SK-N-SH (cell line): ENCODE data around the gene SMAD3. TPM values are rescaled to one million over a fixed set of nuclear protein-coding genes. Genes with fewer than 3 reads are reported as not detected.

Experiments
- CTCF ChIA-PET: fragments of 300-600, 350-600 bp; formaldehyde crosslinking; extraction: SDS; loops from one replicate; lab custom pipeline; 2021; lab: Yijun Ruan, JAX
- POLR2A ChIA-PET: fragments of 350-600 bp; sonication (Branson Sonifier 250); formaldehyde crosslinking; extraction: SDS; loops from one replicate; lab custom pipeline; 2020; ENCODE audit warnings: antibody characterized with exemption, inconsistent platforms; lab: Yijun Ruan, JAX
- DNase-seq: peaks from one replicate; pipeline ENCODE4 v3.0.0; 2012
- H2AFZ ChIP-seq: fragments of 200-600 bp; sonication (generic); 2 replicates; pipeline ENCODE4 v1.8.1; 2016; ENCODE audit warnings: antibody characterized with exemption, mild to moderate bottlenecking, low read depth
- H3F3A ChIP-seq: fragments of 200-600 bp; sonication (generic); replicated peaks from 2 replicates; pipeline ENCODE3; 2016; ENCODE audit warnings: antibody characterized with exemption, mild to moderate bottlenecking; ENCODE audit not compliant: insufficient read depth
- H3K27ac ChIP-seq, 2 experiments: fragments of 200-500 bp in 1 of 2; fragments of 200-600 bp in 1 of 2; sonication (Bioruptor generic) in 1 of 2; sonication (generic), shearing (Covaris generic) in 1 of 2; 2 replicates each; pipeline versions ENCODE4 v1.5.1 to v1.6.1; 2014 to 2016; ENCODE audit warnings: low read depth in 2 of 2, inconsistent platforms in 1 of 2, low read length in 1 of 2, mild to moderate bottlenecking in 1 of 2, mixed read lengths in 1 of 2
- H3K27me3 ChIP-seq: fragments of 200-600 bp; sonication (generic), shearing (Covaris generic); 2 replicates; pipeline ENCODE4 v1.6.1; 2016; ENCODE audit warnings: mixed run types; ENCODE audit not compliant: insufficient read depth
- H3K36me3 ChIP-seq, 2 experiments: fragments of 200-500 bp in 1 of 2; fragments of 200-600 bp in 1 of 2; sonication (Bioruptor generic) in 1 of 2; sonication (generic) in 1 of 2; replicated peaks in 1 of 2; 2 replicates each; pipeline versions ENCODE3 to v1.5.1; 2014 to 2016; ENCODE audit warnings: low read length in 1 of 2, mild to moderate bottlenecking in 1 of 2; ENCODE audit not compliant: insufficient read depth in 2 of 2, control insufficient read depth in 1 of 2
- H3K4me1 ChIP-seq, 2 experiments: fragments of 200-500 bp in 1 of 2; fragments of 200-600 bp in 1 of 2; sonication (Bioruptor generic) in 1 of 2; sonication (generic), shearing (Covaris generic) in 1 of 2; 2 replicates each; pipeline versions ENCODE4 v1.5.1 to v1.6.1; 2014 to 2016; ENCODE audit warnings: low read depth in 1 of 2, low read length in 1 of 2, mixed run types in 1 of 2; ENCODE audit not compliant: insufficient read depth in 2 of 2, control insufficient read depth in 1 of 2
- H3K4me2 ChIP-seq: fragments of 200-600 bp; sonication (generic), shearing (Covaris generic); 2 replicates; pipeline ENCODE4 v1.6.1; 2017; ENCODE audit warnings: mixed run types
- H3K4me3 ChIP-seq, 2 experiments: fragments of 200-500 bp in 1 of 2; fragments of 200-600 bp in 1 of 2; sonication (Bioruptor generic) in 1 of 2; sonication (generic), shearing (Covaris generic) in 1 of 2; 2 replicates each; pipeline versions ENCODE4 v1.5.1 to v1.8.1; 2014 to 2016; ENCODE audit warnings: low read depth in 2 of 2, inconsistent platforms in 1 of 2, low read length in 1 of 2, mild to moderate bottlenecking in 1 of 2, mixed read lengths in 1 of 2, moderate library complexity in 1 of 2
- H3K79me2 ChIP-seq: fragments of 200-600 bp; sonication (generic); 2 replicates; pipeline ENCODE4 v1.8.1; 2017; ENCODE audit warnings: mild to moderate bottlenecking; ENCODE audit not compliant: insufficient read depth
- H3K9ac ChIP-seq: fragments of 200-600 bp; sonication (generic); 2 replicates; pipeline ENCODE4 v1.6.1; 2017; ENCODE audit warnings: mixed run types
- H3K9me2 ChIP-seq: fragments of 200-600 bp; sonication (generic); 2 replicates; pipeline ENCODE4 v1.6.1; 2017; ENCODE audit warnings: mixed run types
- H3K9me3 ChIP-seq: fragments of 200-600 bp; sonication (generic); 2 replicates; pipeline ENCODE4 v1.6.1; 2017; ENCODE audit warnings: mixed run types, mild to moderate bottlenecking, moderate library complexity
- H4K20me1 ChIP-seq: fragments of 200-600 bp; sonication (generic); 2 replicates; pipeline ENCODE4 v1.6.1; 2017; ENCODE audit warnings: mild to moderate bottlenecking, mixed run types; ENCODE audit not compliant: insufficient read depth
- CHD2 ChIP-seq: fragments of 150-350 bp; IDR thresholded peaks from 2 replicates; pipeline ENCODE4 v1.6.1; 2018; ENCODE audit warnings: low read length; ENCODE audit not compliant: partially characterized antibody
- EP300 ChIP-seq, 2 experiments: IDR thresholded peaks; 2 replicates each; pipeline versions ENCODE4 v1.4.0 to v1.6.1; 2012; ENCODE audit warnings: borderline replicate concordance in 1 of 2, low read depth in 1 of 2, low read length in 1 of 2
- FOXJ3 ChIP-seq: sonication (generic); formaldehyde crosslinking; IDR thresholded peaks from 2 replicates; pipeline ENCODE4 v1.5.1; 2020; ENCODE audit warnings: mild to moderate bottlenecking, missing genetic modification reagents
- FOXM1 ChIP-seq: IDR thresholded peaks from 2 replicates; pipeline ENCODE4 v1.4.0; 2012; ENCODE audit warnings: low read depth, mild to moderate bottlenecking
- GATA2 ChIP-seq: sonication (generic); formaldehyde crosslinking; IDR thresholded peaks from 2 replicates; pipeline ENCODE4 v1.5.0; 2020; ENCODE audit warnings: mild to moderate bottlenecking, missing genetic modification reagents
- IRF3 ChIP-seq: fragments of 150-350 bp; IDR thresholded peaks from 2 replicates; pipeline ENCODE4 v1.6.1; 2016; ENCODE audit warnings: mild to moderate bottlenecking, low read depth, low read length
- MEF2A ChIP-seq: IDR thresholded peaks from 2 replicates; pipeline ENCODE4 v1.4.0; 2012; ENCODE audit warnings: low read depth, borderline replicate concordance
- NFIC ChIP-seq: IDR thresholded peaks from 2 replicates; pipeline ENCODE4 v1.4.0; 2012; ENCODE audit warnings: borderline replicate concordance
- RAD21 ChIP-seq: IDR thresholded peaks from 2 replicates; pipeline ENCODE4 v1.6.1; 2012; ENCODE audit warnings: mild to moderate bottlenecking, low read length
- RFX5 ChIP-seq: IDR thresholded peaks from 2 replicates; pipeline ENCODE4 v1.6.1; 2012; ENCODE audit warnings: mild to moderate bottlenecking, improper control_type of control experiment, low read length
- SIN3A ChIP-seq: IDR thresholded peaks from 2 replicates; pipeline ENCODE4 v1.6.1; 2012; ENCODE audit warnings: low read depth, mild to moderate bottlenecking, low read length, moderate library complexity, borderline replicate concordance
- SMC3 ChIP-seq: IDR thresholded peaks from 2 replicates; pipeline ENCODE4 v1.6.1; 2012; ENCODE audit warnings: low read depth, low read length, improper control_type of control experiment
- TAF1 ChIP-seq: IDR thresholded peaks from 2 replicates; pipeline ENCODE4 v1.6.1; 2012; ENCODE audit warnings: low read depth, mild to moderate bottlenecking, low read length, moderate library complexity, borderline replicate concordance
- TCF12 ChIP-seq: IDR thresholded peaks from 2 replicates; pipeline ENCODE4 v1.4.0; 2012
- TEAD4 ChIP-seq: IDR thresholded peaks from 2 replicates; pipeline ENCODE4 v1.4.0; 2012; ENCODE audit warnings: mild to moderate bottlenecking, borderline replicate concordance; ENCODE audit not compliant: insufficient read depth
- USF2 ChIP-seq: fragments of 150-350 bp; IDR thresholded peaks from 2 replicates; pipeline ENCODE4 v1.6.1; 2017; ENCODE audit warnings: antibody characterized with exemption, low read length, low read depth, borderline replicate concordance
- YY1 ChIP-seq: IDR thresholded peaks from 2 replicates; pipeline ENCODE4 v1.4.0; 2012; ENCODE audit warnings: low read depth, mild to moderate bottlenecking
- WGBS: methylation state at CpG from one replicate; pipeline ENCODE4 v1.1.6; 2017; ENCODE audit warnings: low lambda C conversion rate; 5-methylcytosine and 5-hydroxymethylcytosine counted together
- polyA plus RNA-seq, 3 experiments: library from polyadenylated mRNA; depleted of rRNA; stranded (reverse); fragments of >200 nt; gene quantifications; 2 replicates each; pipeline ENCODE4 v1.2.3, GENCODE V29; 2012
- TF ChIP-seq, protein P1 (sequence below): IDR thresholded peaks from 2 replicates; pipeline ENCODE4 v1.4.0; 2012; ENCODE audit warnings: low read depth, borderline replicate concordance
- TF ChIP-seq, protein P2 (sequence below): fragments of 200-600 bp; sonication (generic); IDR thresholded peaks from 2 replicates; pipeline ENCODE4 v1.6.1; 2017; ENCODE audit warnings: antibody characterized with exemption, mild to moderate bottlenecking, moderate library complexity
- TF ChIP-seq, protein P3 (sequence below): IDR thresholded peaks from 2 replicates; pipeline ENCODE4 v1.4.0; 2012; ENCODE audit warnings: low read depth

SMAD3 gene
- polyA plus RNA-seq, 1 of the 3 experiments (the other 2 are of a cell fraction), result 19.5 TPM

DNA sequence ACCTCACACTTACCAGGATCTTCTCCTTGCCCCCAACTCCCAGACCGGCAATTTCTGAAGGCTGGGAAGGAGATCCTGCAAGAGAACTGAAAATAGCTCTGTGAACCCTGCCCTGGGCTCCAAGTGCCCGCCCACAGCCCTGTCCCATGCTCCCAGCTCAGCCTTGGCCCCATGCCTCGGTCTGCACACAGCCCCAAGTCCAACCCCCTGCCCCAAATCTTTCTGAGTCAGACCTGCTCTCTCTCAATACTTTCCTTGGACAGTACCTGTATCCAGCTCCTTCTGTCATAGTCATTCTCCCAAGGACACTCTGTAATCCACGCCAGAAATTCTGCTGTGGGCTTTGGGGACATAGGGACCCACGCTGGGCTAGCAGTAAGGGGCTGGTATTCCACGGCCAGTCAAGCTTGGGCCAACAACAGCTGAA lies 6.3 kb upstream of the SMAD3 start:
- CTCF ChIA-PET, result interaction anchor here (0.8 to 1.1 kb wide), 2 partner anchors 113 to 249 kb away, joined by 3 to 4 read pairs; no protein-coding TSS in a partner anchor
- no peak overlapping the region for H2AFZ ChIP-seq
- no peak overlapping the region for H3K4me2 ChIP-seq
- 83% methylated on average over 6 of the region's 6 CpGs for WGBS
- no peak overlapping the region for H3K9ac ChIP-seq
- no peaks in the 10 kb centered on the region for H3K9me2 ChIP-seq
- TF ChIP-seq TEAD4 (no peak), IRF3 (no peak), YY1 (no peak), MEF2A (no peak), RFX5 (no peak), TAF1 (no peak), FOXJ3 (CRISPR knock-in tag) (no peak), TCF12 (no peak), SIN3A (no peak), USF2 (no peak), FOXM1 (no peak), RAD21 (no peak), SMC3 (no peak), CHD2 (no peak), NFIC (no peak), EP300 (IDR thresholded peaks at IDR 0.05; ENCODE audit: borderline replicate concordance in 1 of 2, low read depth in 1 of 2, low read length in 1 of 2) (no peak), GATA2 (CRISPR knock-in tag) (no peak)
- TF ChIP-seq, protein P1, sequence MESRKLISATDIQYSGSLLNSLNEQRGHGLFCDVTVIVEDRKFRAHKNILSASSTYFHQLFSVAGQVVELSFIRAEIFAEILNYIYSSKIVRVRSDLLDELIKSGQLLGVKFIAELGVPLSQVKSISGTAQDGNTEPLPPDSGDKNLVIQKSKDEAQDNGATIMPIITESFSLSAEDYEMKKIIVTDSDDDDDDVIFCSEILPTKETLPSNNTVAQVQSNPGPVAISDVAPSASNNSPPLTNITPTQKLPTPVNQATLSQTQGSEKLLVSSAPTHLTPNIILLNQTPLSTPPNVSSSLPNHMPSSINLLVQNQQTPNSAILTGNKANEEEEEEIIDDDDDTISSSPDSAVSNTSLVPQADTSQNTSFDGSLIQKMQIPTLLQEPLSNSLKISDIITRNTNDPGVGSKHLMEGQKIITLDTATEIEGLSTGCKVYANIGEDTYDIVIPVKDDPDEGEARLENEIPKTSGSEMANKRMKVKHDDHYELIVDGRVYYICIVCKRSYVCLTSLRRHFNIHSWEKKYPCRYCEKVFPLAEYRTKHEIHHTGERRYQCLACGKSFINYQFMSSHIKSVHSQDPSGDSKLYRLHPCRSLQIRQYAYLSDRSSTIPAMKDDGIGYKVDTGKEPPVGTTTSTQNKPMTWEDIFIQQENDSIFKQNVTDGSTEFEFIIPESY, result no peak
- TF ChIP-seq, protein P2, sequence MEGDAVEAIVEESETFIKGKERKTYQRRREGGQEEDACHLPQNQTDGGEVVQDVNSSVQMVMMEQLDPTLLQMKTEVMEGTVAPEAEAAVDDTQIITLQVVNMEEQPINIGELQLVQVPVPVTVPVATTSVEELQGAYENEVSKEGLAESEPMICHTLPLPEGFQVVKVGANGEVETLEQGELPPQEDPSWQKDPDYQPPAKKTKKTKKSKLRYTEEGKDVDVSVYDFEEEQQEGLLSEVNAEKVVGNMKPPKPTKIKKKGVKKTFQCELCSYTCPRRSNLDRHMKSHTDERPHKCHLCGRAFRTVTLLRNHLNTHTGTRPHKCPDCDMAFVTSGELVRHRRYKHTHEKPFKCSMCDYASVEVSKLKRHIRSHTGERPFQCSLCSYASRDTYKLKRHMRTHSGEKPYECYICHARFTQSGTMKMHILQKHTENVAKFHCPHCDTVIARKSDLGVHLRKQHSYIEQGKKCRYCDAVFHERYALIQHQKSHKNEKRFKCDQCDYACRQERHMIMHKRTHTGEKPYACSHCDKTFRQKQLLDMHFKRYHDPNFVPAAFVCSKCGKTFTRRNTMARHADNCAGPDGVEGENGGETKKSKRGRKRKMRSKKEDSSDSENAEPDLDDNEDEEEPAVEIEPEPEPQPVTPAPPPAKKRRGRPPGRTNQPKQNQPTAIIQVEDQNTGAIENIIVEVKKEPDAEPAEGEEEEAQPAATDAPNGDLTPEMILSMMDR, result no peak
- TF ChIP-seq, protein P3, sequence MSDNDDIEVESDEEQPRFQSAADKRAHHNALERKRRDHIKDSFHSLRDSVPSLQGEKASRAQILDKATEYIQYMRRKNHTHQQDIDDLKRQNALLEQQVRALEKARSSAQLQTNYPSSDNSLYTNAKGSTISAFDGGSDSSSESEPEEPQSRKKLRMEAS, result no peak
- TF ChIP-seq, all 33 proteins: peak for 0
- peaks cover 5% of the 10 kb centered on the region for H3F3A ChIP-seq
- no peaks in the 10 kb centered on the region for H3K79me2 ChIP-seq
- DNase-seq, result no peak
- no peaks in the 10 kb centered on the region for H3K36me3 ChIP-seq
- no peaks in the 10 kb centered on the region for H3K9me3 ChIP-seq
- no peak overlapping the region for H3K27ac ChIP-seq
- no peaks in the 10 kb centered on the region for H3K4me1 ChIP-seq
- H4K20me1 ChIP-seq, result no peaks in the 10 kb centered on the region
- H3K27me3 ChIP-seq, result no peaks in the 10 kb centered on the region
- POLR2A ChIA-PET, result no interaction called here
- no peak overlapping the region for H3K4me3 ChIP-seq
